CD8-positive, alpha-beta memory T cell (primary cell): Measurements from ENCODE around the gene MYF5. TPM values are rescaled to one million over a fixed set of nuclear protein-coding genes. Genes with fewer than 3 reads are reported as not detected.

Experiments used
- CTCF ChIA-PET: fragments of 350-600 bp; sonication (Branson Sonifier 250); formaldehyde crosslinking; loops from one replicate; lab custom pipeline; 2021; ENCODE audit warnings: antibody characterized with exemption; lab: Charles Lee
- POLR2A ChIA-PET: fragments of 350-600 bp; sonication (Branson Sonifier 250); formaldehyde crosslinking; loops from one replicate; lab custom pipeline; 2021; ENCODE audit warnings: antibody characterized with exemption; lab: Charles Lee
- DNase-seq, 5 donors: peaks; one replicate each; pipeline versions ENCODE4 v3.0.0 to v3.0.0-alpha.2; 2020 to 2022; ENCODE audit warnings: mixed read lengths in 1 of 5
- H3K27ac ChIP-seq: one replicate; pipeline ENCODE4 v1.7.0; 2013; ENCODE audit warnings: low read depth, mild to moderate bottlenecking, low read length, moderate library complexity
- H3K27me3 ChIP-seq: 2 replicates; pipeline ENCODE4 v1.7.0; 2013; ENCODE audit warnings: low read length, mild to moderate bottlenecking; ENCODE audit not compliant: insufficient read depth, poor library complexity, severe bottlenecking
- H3K36me3 ChIP-seq: 2 replicates; pipeline ENCODE4 v1.7.0; 2013; ENCODE audit warnings: mild to moderate bottlenecking, low read length, moderate library complexity; ENCODE audit not compliant: insufficient read depth
- H3K4me1 ChIP-seq: 2 replicates; pipeline ENCODE4 v1.7.0; 2013; ENCODE audit warnings: mild to moderate bottlenecking, low read length, moderate library complexity; ENCODE audit not compliant: insufficient read depth
- H3K4me3 ChIP-seq: 2 replicates; pipeline ENCODE4 v1.7.0; 2013; ENCODE audit warnings: mild to moderate bottlenecking, low read length
- H3K9me3 ChIP-seq: 2 replicates; pipeline ENCODE4 v1.7.0; 2013; ENCODE audit warnings: mild to moderate bottlenecking, low read length
- H3K27ac Mint-ChIP-seq, 8 donors: one replicate each; pipeline ENCODE4 v1.8.0; 2020 to 2021; ENCODE audit warnings: mixed read lengths in 8 of 8, mild to moderate bottlenecking in 6 of 8, inconsistent platforms in 3 of 8, moderate library complexity in 3 of 8
- H3K27me3 Mint-ChIP-seq, 2 donors: one replicate each; pipeline ENCODE4 v1.8.0; 2020 to 2021; ENCODE audit warnings: mixed read lengths in 2 of 2, mild to moderate bottlenecking in 1 of 2, moderate library complexity in 1 of 2
- H3K36me3 Mint-ChIP-seq, 3 donors: one replicate each; pipeline ENCODE4 v1.8.0; 2020 to 2021; ENCODE audit warnings: mixed read lengths in 3 of 3, inconsistent platforms in 1 of 3, mild to moderate bottlenecking in 1 of 3
- H3K4me1 Mint-ChIP-seq, 3 donors: one replicate each; pipeline ENCODE4 v1.8.0; 2020 to 2021; ENCODE audit warnings: mixed read lengths in 3 of 3, inconsistent platforms in 1 of 3, mild to moderate bottlenecking in 1 of 3
- H3K4me3 Mint-ChIP-seq, 7 donors: one replicate each; pipeline ENCODE4 v1.8.0; 2020 to 2021; ENCODE audit warnings: mixed read lengths in 7 of 7, mild to moderate bottlenecking in 6 of 7, moderate library complexity in 4 of 7, inconsistent platforms in 2 of 7
- H3K9me3 Mint-ChIP-seq, 5 donors: one replicate each; pipeline ENCODE4 v1.8.0; 2020 to 2022; ENCODE audit warnings: mixed read lengths in 5 of 5, mild to moderate bottlenecking in 3 of 5, moderate library complexity in 2 of 5, inconsistent platforms in 1 of 5
- polyA plus RNA-seq: library from polyadenylated mRNA; unstranded; fragments of 300-500 nt; fragmentation: Illumina TruSeq; gene quantifications from one replicate; pipeline ENCODE4 v1.2.3, GENCODE V29; 2021
- total RNA-seq, 2 experiments: library from RNA; stranded (reverse); gene quantifications; one replicate each; pipeline ENCODE4 v1.2.3, GENCODE V29; 2021

Gene MYF5
- total and polyA plus RNA-seq, 3 experiments from 2014 or later: not detected

DNA sequence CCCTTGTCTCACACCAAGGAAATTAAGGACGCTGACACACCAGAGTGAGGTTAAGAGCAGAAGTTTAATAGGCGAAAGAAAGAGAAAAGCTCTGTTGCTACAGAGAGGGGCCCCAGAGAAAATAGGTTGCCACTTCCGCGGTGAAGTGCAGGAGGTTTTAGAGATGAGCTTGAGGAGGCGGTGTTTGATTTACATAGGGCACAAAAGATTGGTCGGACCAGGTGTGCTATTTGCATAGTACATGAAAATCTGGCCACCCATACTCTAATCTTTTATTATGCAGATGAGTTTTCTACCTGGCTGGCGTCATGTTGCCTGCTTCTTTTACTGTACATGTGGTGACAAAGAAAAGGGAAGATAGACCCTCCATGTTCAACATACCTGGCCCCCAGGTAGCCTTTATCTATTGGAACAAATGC is 32.6 kb upstream of the MYF5 start:
- POLR2A ChIA-PET: no interaction called here
- Histone ChIP-seq H3K4me1 (no peaks in the 10 kb centered on the region), H3K36me3 (no peaks in the 10 kb centered on the region), H3K27ac (no peak overlapping the region), H3K4me3 (no peak overlapping the region), H3K9me3 (no peaks in the 10 kb centered on the region), H3K27me3 (no peaks in the 10 kb centered on the region)
- H3K4me3 Mint-ChIP-seq: no peak overlapping the region
- CTCF ChIA-PET: no interaction called here
- peaks cover 0 to 8% (median 3%) of the 10 kb centered on the region in 5 donors for H3K9me3 Mint-ChIP-seq
- H3K27ac Mint-ChIP-seq: no peak overlapping the region
- DNase-seq: no peak
- H3K4me1 Mint-ChIP-seq: no peaks in the 10 kb centered on the region
- H3K36me3 Mint-ChIP-seq: no peaks in the 10 kb centered on the region
- no peaks in the 10 kb centered on the region for H3K27me3 Mint-ChIP-seq

DNA sequence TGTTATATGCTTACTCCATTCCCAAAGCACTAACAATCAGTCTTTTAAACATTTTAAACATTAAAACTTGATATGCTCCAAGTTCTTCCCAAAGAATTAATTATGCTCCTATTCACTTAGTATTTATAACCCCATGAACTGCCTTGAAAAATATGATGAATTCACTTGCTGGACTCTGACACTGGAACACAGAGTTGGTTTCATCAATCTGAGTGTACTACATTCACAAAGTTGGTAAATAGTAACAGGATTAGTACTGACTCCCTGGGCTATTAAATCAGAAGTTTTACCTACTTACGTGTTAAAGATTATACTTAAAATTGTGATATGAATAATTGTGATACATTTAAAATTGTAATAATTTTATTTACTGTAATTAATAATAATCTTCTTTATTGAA is 26.6 kb upstream of the MYF5 start:
- Histone ChIP-seq H3K27me3 (no peaks in the 10 kb centered on the region), H3K4me3 (no peak overlapping the region), H3K9me3 (no peaks in the 10 kb centered on the region), H3K27ac (no peak overlapping the region), H3K36me3 (no peaks in the 10 kb centered on the region), H3K4me1 (no peaks in the 10 kb centered on the region)
- Mint-ChIP-seq H3K4me1 (no peaks in the 10 kb centered on the region), H3K4me3 (no peak overlapping the region), H3K27ac (no peak overlapping the region), H3K36me3 (no peaks in the 10 kb centered on the region), H3K27me3 (no peaks in the 10 kb centered on the region), H3K9me3 (peaks cover 0 to 10% (median 6%) of the 10 kb centered on the region in 5 donors)
- no peak for DNase-seq
- ChIA-PET POLR2A (no interaction called here), CTCF (no interaction called here)

DNA sequence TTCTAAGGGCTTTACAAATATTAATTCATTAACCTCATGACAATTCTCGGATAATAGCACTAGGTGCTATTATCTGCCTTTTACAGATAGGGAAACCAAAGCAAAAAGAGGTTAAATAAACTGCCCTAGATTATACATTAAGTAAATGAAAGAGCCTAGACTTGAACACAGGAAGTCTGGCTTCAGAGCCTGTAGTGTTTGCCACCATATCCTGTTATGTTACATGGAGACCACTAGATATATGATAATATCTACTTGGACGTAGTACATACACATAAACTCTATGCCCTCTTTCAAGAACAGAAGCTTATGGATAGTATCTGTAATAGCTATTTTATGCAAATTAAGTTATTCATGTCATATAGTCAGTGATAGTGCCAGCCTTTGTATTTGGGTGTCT is 26.2 kb upstream of the MYF5 start:
- no peak overlapping the region for H3K27ac ChIP-seq
- no peak overlapping the region for H3K27ac Mint-ChIP-seq
- H3K4me1 ChIP-seq: no peaks in the 10 kb centered on the region
- no peak overlapping the region for H3K4me3 ChIP-seq
- CTCF ChIA-PET: no interaction called here
- H3K4me3 Mint-ChIP-seq: no peak overlapping the region
- H3K9me3 ChIP-seq: no peaks in the 10 kb centered on the region
- no peak for DNase-seq
- no peaks in the 10 kb centered on the region for H3K36me3 ChIP-seq
- POLR2A ChIA-PET: no interaction called here
- no peaks in the 10 kb centered on the region for H3K27me3 Mint-ChIP-seq
- no peaks in the 10 kb centered on the region for H3K4me1 Mint-ChIP-seq
- H3K9me3 Mint-ChIP-seq: peaks cover 0 to 10% (median 5%) of the 10 kb centered on the region in 5 donors
- no peaks in the 10 kb centered on the region for H3K36me3 Mint-ChIP-seq
- no peaks in the 10 kb centered on the region for H3K27me3 ChIP-seq

DNA sequence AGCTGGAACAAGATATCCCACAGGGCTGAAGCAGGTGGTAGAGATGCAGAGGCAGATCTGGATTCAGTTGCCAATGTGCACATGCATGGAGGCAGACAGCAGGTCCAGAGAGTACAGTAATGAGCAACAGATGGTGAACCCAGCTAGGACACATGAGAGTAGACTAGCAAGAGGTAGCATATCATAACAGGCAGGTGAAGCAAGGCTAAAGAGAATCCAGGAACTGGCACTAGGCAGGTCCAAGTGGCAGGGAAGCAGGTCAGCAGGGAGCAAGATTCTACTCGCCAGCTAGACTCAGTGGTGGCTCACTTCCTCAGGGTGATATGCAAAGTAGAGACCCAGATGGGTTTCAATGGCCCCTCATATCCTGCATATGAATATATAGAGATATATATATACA is 24.6 kb upstream of the MYF5 start:
- Mint-ChIP-seq H3K4me1 (no peaks in the 10 kb centered on the region), H3K27me3 (no peaks in the 10 kb centered on the region), H3K9me3 (peaks cover 0 to 10% (median 2%) of the 10 kb centered on the region in 5 donors), H3K27ac (peak overlapping the region in 1 of 8 donors; percentile 78), H3K36me3 (no peaks in the 10 kb centered on the region), H3K4me3 (no peak overlapping the region)
- Histone ChIP-seq H3K27me3 (no peaks in the 10 kb centered on the region), H3K4me1 (no peaks in the 10 kb centered on the region), H3K9me3 (no peaks in the 10 kb centered on the region), H3K27ac (no peak overlapping the region), H3K36me3 (no peaks in the 10 kb centered on the region), H3K4me3 (no peak overlapping the region)
- POLR2A ChIA-PET: no interaction called here
- CTCF ChIA-PET: no interaction called here
- no peak for DNase-seq

DNA sequence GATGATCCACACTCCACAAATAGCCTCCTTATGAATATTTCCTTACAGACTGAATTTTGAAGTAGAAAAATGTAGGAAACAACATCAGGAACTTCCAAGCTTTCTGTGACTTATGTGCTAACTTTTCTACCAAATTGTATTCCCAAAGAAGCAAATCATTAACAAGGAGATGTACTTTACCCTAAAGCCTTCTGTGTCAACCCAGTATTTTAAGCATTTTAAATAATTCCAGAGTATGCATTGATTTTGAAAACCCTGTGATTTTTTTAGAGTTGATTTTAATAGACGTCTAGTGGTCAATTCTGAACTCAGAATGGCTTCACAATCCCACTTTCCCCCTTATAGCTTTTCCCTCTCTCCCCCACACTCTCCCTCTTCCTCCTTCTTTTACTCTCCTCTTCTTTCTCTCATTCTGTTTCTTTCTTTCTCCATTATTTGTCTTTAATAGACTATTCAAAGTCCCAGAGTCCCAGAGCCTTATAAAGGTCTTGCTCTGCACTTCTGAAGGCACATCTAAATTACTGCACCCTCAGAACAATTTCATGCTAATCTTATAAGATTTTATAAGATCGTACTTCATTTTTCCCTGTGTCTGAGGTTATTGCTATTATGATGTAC is 19.3 kb upstream of the MYF5 start:
- no peak for DNase-seq
- POLR2A ChIA-PET: no interaction called here
- CTCF ChIA-PET: no interaction called here

DNA sequence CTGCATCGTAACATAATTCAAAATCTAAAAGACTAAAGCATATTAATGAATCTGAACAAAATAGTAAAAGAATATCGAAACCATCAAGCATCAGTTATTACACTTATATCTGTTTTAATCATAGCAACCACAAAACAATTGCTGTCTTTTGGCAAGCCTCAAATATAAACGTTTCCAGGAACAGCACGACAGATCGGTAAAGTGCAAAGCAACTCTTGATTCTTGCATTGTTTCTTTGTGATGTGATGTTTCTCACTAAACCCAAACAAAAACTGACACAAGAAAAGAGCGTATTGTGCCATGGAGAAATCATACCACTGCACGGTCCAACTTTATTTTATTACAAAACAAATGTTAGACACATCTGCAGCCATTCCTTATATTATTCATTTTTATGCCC is 18.5 kb upstream of the MYF5 start:
- Mint-ChIP-seq H3K4me3 (no peak overlapping the region), H3K9me3 (peaks cover 0 to 2% (median 0%) of the 10 kb centered on the region in 5 donors), H3K4me1 (no peaks in the 10 kb centered on the region), H3K27ac (no peak overlapping the region), H3K27me3 (peaks cover 0 to 1% of the 10 kb centered on the region in 2 donors), H3K36me3 (no peaks in the 10 kb centered on the region)
- POLR2A ChIA-PET: no interaction called here
- Histone ChIP-seq H3K4me3 (no peak overlapping the region), H3K4me1 (no peaks in the 10 kb centered on the region), H3K9me3 (no peaks in the 10 kb centered on the region), H3K27me3 (no peaks in the 10 kb centered on the region), H3K27ac (no peak overlapping the region), H3K36me3 (no peaks in the 10 kb centered on the region)
- CTCF ChIA-PET: no interaction called here
- DNase-seq: no peak

More for the DNA sequence above, 19.3 kb upstream of the MYF5 start:
- Histone ChIP-seq H3K27ac (no peak overlapping the region), H3K4me1 (no peaks in the 10 kb centered on the region), H3K9me3 (no peaks in the 10 kb centered on the region), H3K27me3 (no peaks in the 10 kb centered on the region), H3K36me3 (no peaks in the 10 kb centered on the region), H3K4me3 (no peak overlapping the region)
- Mint-ChIP-seq H3K4me3 (no peak overlapping the region), H3K27ac (no peak overlapping the region), H3K36me3 (no peaks in the 10 kb centered on the region), H3K4me1 (no peaks in the 10 kb centered on the region), H3K27me3 (peaks cover 0 to 1% of the 10 kb centered on the region in 2 donors), H3K9me3 (no peaks in the 10 kb centered on the region)

DNA sequence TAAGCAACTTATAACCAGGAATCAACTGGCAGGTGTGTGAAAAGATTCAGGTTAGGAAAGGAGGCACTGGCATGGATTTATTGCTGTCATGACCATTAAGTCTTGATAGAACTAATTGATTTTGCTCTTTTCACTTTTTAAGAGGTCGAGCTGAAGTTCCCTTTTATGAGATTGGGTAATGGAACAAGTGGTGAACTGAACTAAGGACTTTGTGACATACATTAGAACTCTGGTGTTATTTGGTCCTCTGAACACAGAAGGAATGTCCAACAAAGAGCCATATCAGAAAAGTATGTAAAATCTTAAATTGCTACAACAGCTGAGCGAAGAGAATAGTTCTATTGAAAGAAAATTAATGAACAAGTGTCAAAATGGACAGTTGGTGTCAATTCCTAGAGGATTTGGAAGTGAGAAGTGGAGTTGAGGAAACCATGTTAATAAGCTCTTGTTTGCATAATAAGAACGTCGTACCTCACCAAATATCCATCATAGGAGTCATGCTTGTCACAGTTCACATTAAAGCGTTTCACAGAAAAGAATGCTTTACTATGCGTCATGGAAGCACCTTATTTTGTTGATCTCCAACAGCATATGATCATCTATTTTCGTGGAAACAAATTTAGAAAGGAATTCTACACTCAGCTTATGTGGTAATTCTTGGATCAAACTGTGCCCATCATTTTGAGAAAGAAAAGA is 17.7 kb upstream of the MYF5 start:
- ChIA-PET CTCF (no interaction called here), POLR2A (no interaction called here)

DNA sequence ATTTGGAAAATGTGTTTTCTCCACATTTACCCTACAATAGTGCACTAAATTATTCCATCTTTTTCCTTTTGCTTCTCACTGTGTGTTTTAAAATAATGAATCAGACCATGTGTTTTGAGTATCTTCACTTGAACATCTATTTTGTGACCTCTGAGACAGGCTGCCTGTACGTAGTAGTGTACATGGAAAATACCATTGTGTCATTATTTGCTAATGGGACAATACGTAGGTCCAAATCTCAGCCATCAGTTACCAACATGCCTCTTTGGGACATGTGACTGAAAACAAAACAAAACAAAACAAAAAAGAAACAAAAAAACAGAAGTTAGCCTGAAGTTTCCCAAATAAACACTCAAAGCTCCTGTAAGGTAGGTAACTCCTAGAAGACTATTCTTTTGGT is 16.4 kb upstream of the MYF5 start:
- Mint-ChIP-seq H3K9me3 (peaks cover 0 to 3% (median 0%) of the 10 kb centered on the region in 5 donors), H3K27ac (no peak overlapping the region), H3K27me3 (peaks cover 0 to 1% of the 10 kb centered on the region in 2 donors), H3K36me3 (no peaks in the 10 kb centered on the region), H3K4me1 (no peaks in the 10 kb centered on the region), H3K4me3 (no peak overlapping the region)
- Histone ChIP-seq H3K27ac (no peak overlapping the region), H3K4me3 (no peak overlapping the region), H3K4me1 (no peaks in the 10 kb centered on the region), H3K36me3 (no peaks in the 10 kb centered on the region), H3K27me3 (no peaks in the 10 kb centered on the region), H3K9me3 (no peaks in the 10 kb centered on the region)
- CTCF ChIA-PET: no interaction called here
- no peak for DNase-seq
- POLR2A ChIA-PET: no interaction called here

More for the DNA sequence above, 17.7 kb upstream of the MYF5 start:
- Histone ChIP-seq H3K27me3 (no peaks in the 10 kb centered on the region), H3K4me1 (no peaks in the 10 kb centered on the region), H3K27ac (no peak overlapping the region), H3K36me3 (no peaks in the 10 kb centered on the region), H3K9me3 (no peaks in the 10 kb centered on the region), H3K4me3 (no peak overlapping the region)
- Mint-ChIP-seq H3K27me3 (peaks cover 0 to 1% of the 10 kb centered on the region in 2 donors), H3K4me1 (no peaks in the 10 kb centered on the region), H3K27ac (no peak overlapping the region), H3K4me3 (no peak overlapping the region), H3K9me3 (peaks cover 0 to 3% (median 0%) of the 10 kb centered on the region in 5 donors), H3K36me3 (no peaks in the 10 kb centered on the region)
- DNase-seq: no peak
